GM23338 (cell line): ENCODE results near the gene CFAP157.

Source experiments
- CREB1 ChIP-seq: fragments of 250-450 bp; sonication (Bioruptor Pico); IDR thresholded peaks from 2 replicates; pipeline ENCODE4 v1.5.0; 2020; ENCODE audit warnings: low read depth, mild to moderate bottlenecking, moderate library complexity
- EZH2 ChIP-seq: fragments of 200-600 bp; sonication (generic); IDR thresholded peaks from one replicate; pipeline ENCODE4 v1.8.0; 2017; ENCODE audit warnings: antibody characterized with exemption, mild to moderate bottlenecking, low read depth; ENCODE audit not compliant: unreplicated experiment
- EZH2phosphoT487 ChIP-seq: fragments of 200-600 bp; sonication (generic); IDR thresholded peaks from one replicate; pipeline ENCODE4 v1.8.1; 2018; ENCODE audit warnings: antibody characterized with exemption; ENCODE audit not compliant: unreplicated experiment
- JUNB ChIP-seq: IDR thresholded peaks from one replicate; pipeline ENCODE4 v1.6.1; 2016; ENCODE audit warnings: antibody characterized with exemption; ENCODE audit not compliant: unreplicated experiment
- NANOG ChIP-seq: IDR thresholded peaks from 2 replicates; pipeline ENCODE4 v1.6.1; 2016; ENCODE audit warnings: antibody characterized with exemption, borderline replicate concordance
- POLR2AphosphoS5 ChIP-seq: IDR thresholded peaks from 2 replicates; pipeline ENCODE4 v1.6.1; 2016; ENCODE audit warnings: antibody characterized with exemption, low read depth
- STAT1 ChIP-seq: IDR thresholded peaks from one replicate; pipeline ENCODE4 v1.6.1; 2016; ENCODE audit warnings: antibody characterized with exemption; ENCODE audit not compliant: unreplicated experiment
- TF ChIP-seq, protein P1 (sequence below), 2 experiments: fragments of 200-600 bp in 1 of 2; sonication (generic) in 1 of 2; conservative IDR thresholded peaks; 2 replicates each; pipeline versions ENCODE4 v1.5.1 to v1.6.1; 2016 to 2017; ENCODE audit warnings: antibody characterized with exemption in 2 of 2, low read depth in 2 of 2, mild to moderate bottlenecking in 2 of 2, moderate library complexity in 1 of 2
- TF ChIP-seq, protein P2 (sequence below): IDR thresholded peaks from one replicate; pipeline ENCODE4 v1.6.1; 2018; ENCODE audit warnings: antibody characterized with exemption; ENCODE audit not compliant: unreplicated experiment
- TF ChIP-seq, protein P3 (sequence below): IDR thresholded peaks from 2 replicates; pipeline ENCODE4 v1.6.1; 2016; ENCODE audit warnings: antibody characterized with exemption

DNA sequence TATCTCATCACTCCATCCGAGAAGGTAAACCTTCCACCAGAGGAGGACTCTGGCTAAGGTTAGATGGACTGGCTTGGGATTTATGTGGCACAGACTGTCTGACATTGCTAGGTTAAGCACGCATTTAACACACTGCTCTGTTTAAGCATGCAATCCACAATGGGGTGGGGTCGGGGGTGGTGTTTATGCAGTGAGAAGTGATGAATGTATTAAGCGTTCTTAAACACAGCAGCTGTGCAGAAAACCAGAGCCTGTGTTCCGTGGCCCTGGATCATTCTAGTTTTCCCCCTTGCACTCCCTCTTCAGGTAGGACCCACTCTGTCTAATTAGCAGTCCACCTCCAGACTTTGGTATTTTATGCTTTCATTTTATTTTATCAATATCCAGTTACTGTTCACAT lies 48.4 kb upstream of the CFAP157 start:
- TF ChIP-seq, protein P1, sequence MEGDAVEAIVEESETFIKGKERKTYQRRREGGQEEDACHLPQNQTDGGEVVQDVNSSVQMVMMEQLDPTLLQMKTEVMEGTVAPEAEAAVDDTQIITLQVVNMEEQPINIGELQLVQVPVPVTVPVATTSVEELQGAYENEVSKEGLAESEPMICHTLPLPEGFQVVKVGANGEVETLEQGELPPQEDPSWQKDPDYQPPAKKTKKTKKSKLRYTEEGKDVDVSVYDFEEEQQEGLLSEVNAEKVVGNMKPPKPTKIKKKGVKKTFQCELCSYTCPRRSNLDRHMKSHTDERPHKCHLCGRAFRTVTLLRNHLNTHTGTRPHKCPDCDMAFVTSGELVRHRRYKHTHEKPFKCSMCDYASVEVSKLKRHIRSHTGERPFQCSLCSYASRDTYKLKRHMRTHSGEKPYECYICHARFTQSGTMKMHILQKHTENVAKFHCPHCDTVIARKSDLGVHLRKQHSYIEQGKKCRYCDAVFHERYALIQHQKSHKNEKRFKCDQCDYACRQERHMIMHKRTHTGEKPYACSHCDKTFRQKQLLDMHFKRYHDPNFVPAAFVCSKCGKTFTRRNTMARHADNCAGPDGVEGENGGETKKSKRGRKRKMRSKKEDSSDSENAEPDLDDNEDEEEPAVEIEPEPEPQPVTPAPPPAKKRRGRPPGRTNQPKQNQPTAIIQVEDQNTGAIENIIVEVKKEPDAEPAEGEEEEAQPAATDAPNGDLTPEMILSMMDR (conservative IDR thresholded peaks at IDR 0.05; ENCODE audit: low read depth in 2 of 2) = no peak
- TF ChIP-seq JUNB = no peak
- no peak for TF ChIP-seq EZH2
- no peak for TF ChIP-seq POLR2AphosphoS5
- TF ChIP-seq, protein P2, sequence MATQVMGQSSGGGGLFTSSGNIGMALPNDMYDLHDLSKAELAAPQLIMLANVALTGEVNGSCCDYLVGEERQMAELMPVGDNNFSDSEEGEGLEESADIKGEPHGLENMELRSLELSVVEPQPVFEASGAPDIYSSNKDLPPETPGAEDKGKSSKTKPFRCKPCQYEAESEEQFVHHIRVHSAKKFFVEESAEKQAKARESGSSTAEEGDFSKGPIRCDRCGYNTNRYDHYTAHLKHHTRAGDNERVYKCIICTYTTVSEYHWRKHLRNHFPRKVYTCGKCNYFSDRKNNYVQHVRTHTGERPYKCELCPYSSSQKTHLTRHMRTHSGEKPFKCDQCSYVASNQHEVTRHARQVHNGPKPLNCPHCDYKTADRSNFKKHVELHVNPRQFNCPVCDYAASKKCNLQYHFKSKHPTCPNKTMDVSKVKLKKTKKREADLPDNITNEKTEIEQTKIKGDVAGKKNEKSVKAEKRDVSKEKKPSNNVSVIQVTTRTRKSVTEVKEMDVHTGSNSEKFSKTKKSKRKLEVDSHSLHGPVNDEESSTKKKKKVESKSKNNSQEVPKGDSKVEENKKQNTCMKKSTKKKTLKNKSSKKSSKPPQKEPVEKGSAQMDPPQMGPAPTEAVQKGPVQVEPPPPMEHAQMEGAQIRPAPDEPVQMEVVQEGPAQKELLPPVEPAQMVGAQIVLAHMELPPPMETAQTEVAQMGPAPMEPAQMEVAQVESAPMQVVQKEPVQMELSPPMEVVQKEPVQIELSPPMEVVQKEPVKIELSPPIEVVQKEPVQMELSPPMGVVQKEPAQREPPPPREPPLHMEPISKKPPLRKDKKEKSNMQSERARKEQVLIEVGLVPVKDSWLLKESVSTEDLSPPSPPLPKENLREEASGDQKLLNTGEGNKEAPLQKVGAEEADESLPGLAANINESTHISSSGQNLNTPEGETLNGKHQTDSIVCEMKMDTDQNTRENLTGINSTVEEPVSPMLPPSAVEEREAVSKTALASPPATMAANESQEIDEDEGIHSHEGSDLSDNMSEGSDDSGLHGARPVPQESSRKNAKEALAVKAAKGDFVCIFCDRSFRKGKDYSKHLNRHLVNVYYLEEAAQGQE = no peak
- TF ChIP-seq NANOG = no peak
- no peak for TF ChIP-seq STAT1
- TF ChIP-seq CREB1 (CRISPR knock-in tag) = no peak
- no peak for TF ChIP-seq EZH2phosphoT487
- TF ChIP-seq, protein P3, sequence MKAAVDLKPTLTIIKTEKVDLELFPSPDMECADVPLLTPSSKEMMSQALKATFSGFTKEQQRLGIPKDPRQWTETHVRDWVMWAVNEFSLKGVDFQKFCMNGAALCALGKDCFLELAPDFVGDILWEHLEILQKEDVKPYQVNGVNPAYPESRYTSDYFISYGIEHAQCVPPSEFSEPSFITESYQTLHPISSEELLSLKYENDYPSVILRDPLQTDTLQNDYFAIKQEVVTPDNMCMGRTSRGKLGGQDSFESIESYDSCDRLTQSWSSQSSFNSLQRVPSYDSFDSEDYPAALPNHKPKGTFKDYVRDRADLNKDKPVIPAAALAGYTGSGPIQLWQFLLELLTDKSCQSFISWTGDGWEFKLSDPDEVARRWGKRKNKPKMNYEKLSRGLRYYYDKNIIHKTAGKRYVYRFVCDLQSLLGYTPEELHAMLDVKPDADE = no peak
